GM23248 (cell line): Measurements from ENCODE around the gene CLEC14A. TPM values are rescaled to one million over a fixed set of nuclear protein-coding genes. Genes with fewer than 3 reads are reported as not detected.

Experiments
- DNase-seq: peaks from one replicate; pipeline ENCODE4 v3.0.0-alpha.2; 2015
- H2AFZ ChIP-seq: fragments of 200-600 bp; sonication (generic); 2 replicates; pipeline ENCODE4 v1.6.1; 2016; ENCODE audit warnings: antibody characterized with exemption
- H3F3A ChIP-seq: fragments of 200-600 bp; sonication (generic); 2 replicates; pipeline ENCODE4 v1.6.1; 2016; ENCODE audit warnings: mild to moderate bottlenecking, antibody characterized with exemption, mixed run types; ENCODE audit not compliant: insufficient read depth
- H3K27ac ChIP-seq: fragments of 200-600 bp; sonication (generic); 2 replicates; pipeline ENCODE4 v1.5.1; 2016; ENCODE audit warnings: mild to moderate bottlenecking
- H3K27me3 ChIP-seq: fragments of 200-600 bp; sonication (generic); replicated peaks from 2 replicates; pipeline ENCODE4 v1.6.1; 2016; ENCODE audit warnings: mild to moderate bottlenecking; ENCODE audit not compliant: insufficient read depth
- H3K36me3 ChIP-seq: fragments of 200-600 bp; sonication (generic); 2 replicates; pipeline ENCODE4 v1.6.1; 2016; ENCODE audit warnings: low read depth, mild to moderate bottlenecking
- H3K4me1 ChIP-seq: fragments of 200-600 bp; sonication (generic); 2 replicates; pipeline ENCODE4 v1.6.1; 2016; ENCODE audit warnings: mild to moderate bottlenecking; ENCODE audit not compliant: insufficient read depth
- H3K4me2 ChIP-seq: fragments of 200-600 bp; sonication (generic); one replicate; pipeline ENCODE4 v1.6.1; 2016; ENCODE audit warnings: mild to moderate bottlenecking; ENCODE audit not compliant: unreplicated experiment
- H3K4me3 ChIP-seq: fragments of 200-600 bp; sonication (generic); 2 replicates; pipeline ENCODE4 v1.5.1; 2016; ENCODE audit warnings: mild to moderate bottlenecking
- H3K79me2 ChIP-seq: fragments of 200-600 bp; sonication (generic); 2 replicates; pipeline ENCODE4 v1.6.1; 2016; ENCODE audit warnings: mild to moderate bottlenecking; ENCODE audit not compliant: insufficient read depth
- H3K9ac ChIP-seq: fragments of 200-600 bp; sonication (generic); 2 replicates; pipeline ENCODE4 v1.6.1; 2016; ENCODE audit warnings: mild to moderate bottlenecking
- H3K9me2 ChIP-seq: fragments of 200-600 bp; sonication (generic); 2 replicates; pipeline ENCODE4 v1.6.1; 2016; ENCODE audit warnings: mixed run types, mild to moderate bottlenecking, moderate library complexity; ENCODE audit not compliant: insufficient read depth
- H3K9me3 ChIP-seq: fragments of 200-600 bp; sonication (generic); one replicate; pipeline ENCODE4 v1.6.1; 2017; ENCODE audit warnings: low read depth
- H4K20me1 ChIP-seq: fragments of 200-600 bp; sonication (generic); 2 replicates; pipeline ENCODE4 v1.6.0; 2016; ENCODE audit not compliant: insufficient read depth
- EZH2 ChIP-seq: fragments of 200-600 bp; sonication (generic); IDR thresholded peaks from 2 replicates; pipeline ENCODE4 v1.6.1; 2018; ENCODE audit warnings: antibody characterized with exemption, mild to moderate bottlenecking; ENCODE audit not compliant: insufficient read depth, poor library complexity, severe bottlenecking
- EZH2phosphoT487 ChIP-seq: fragments of 200-600 bp; sonication (generic); IDR thresholded peaks from 2 replicates; pipeline ENCODE4 v1.6.1; 2018; ENCODE audit warnings: antibody characterized with exemption, moderate library complexity, mild to moderate bottlenecking, low read depth; ENCODE audit not compliant: insufficient read depth
- WGBS, 2 experiments: methylation state at CpG; one replicate each; pipeline ENCODE4 v1.1.6; 2015 to 2017; ENCODE audit warnings: low lambda C conversion rate in 2 of 2, low coverage in 1 of 2; ENCODE audit errors: missing lambda C conversion rate in 2 of 2; 5-methylcytosine and 5-hydroxymethylcytosine counted together
- in situ Hi-C: fragments of 300-500 bp; cut with MboI; formaldehyde crosslinking; loops from 2 replicates; pipeline ENCODE4 v1.15.0; 2020
- polyA plus RNA-seq: library from polyadenylated mRNA; unstranded; fragments of >200 nt; fragmentation: Nextera tagmentation; extraction: Ambion mirVana; gene quantifications from 2 replicates; pipeline ENCODE4 v1.2.1, GENCODE V29; 2016
- total RNA-seq: library from RNA; depleted of rRNA; stranded (reverse); fragments of >200 nt; shearing (Covaris generic); gene quantifications from 2 replicates; pipeline ENCODE4 v1.2.3, GENCODE V29; 2014

Gene CLEC14A
- total and polyA plus RNA-seq, 2 experiments from 2014 or later = 0.10 TPM; not detected in 1

- no peak overlapping the region for H3K27ac ChIP-seq
- H4K20me1 ChIP-seq = no peaks in the 10 kb centered on the region
- H3K4me3 ChIP-seq = no peak overlapping the region
- peak overlapping the region; percentile 7; the same call in 1 of the 2 replicates for H2AFZ ChIP-seq
- no peaks in the 10 kb centered on the region for H3K79me2 ChIP-seq
- H3K4me2 ChIP-seq = no peak overlapping the region
- DNase-seq = peak; percentile 7
- in situ Hi-C loops = no loop called here
- no peak overlapping the region for H3K9ac ChIP-seq
- no peaks in the 10 kb centered on the region for H3K4me1 ChIP-seq
- H3K27me3 ChIP-seq = no peaks in the 10 kb centered on the region
- no peaks in the 10 kb centered on the region for H3K9me3 ChIP-seq
- WGBS, 2 experiments = 33 to 45% methylated on average over 3 of the region's 3 CpGs
- no peak for TF ChIP-seq EZH2phosphoT487
- no peak for TF ChIP-seq EZH2
- no peaks in the 10 kb centered on the region for H3K9me2 ChIP-seq
- H3F3A ChIP-seq = no peaks in the 10 kb centered on the region
- no peaks in the 10 kb centered on the region for H3K36me3 ChIP-seq
Measured at GRCh38 chr14:38248321-38249028, 7.4 kb downstream of the CLEC14A start.

GRCh38 chr14:38243696-38244240 is 12.1 kb downstream of the CLEC14A start:
- in situ Hi-C loops = no loop called here
- H2AFZ ChIP-seq = no peak overlapping the region
- H3K9me2 ChIP-seq = no peaks in the 10 kb centered on the region
- no peak overlapping the region for H3K4me3 ChIP-seq
- no peaks in the 10 kb centered on the region for H3K27me3 ChIP-seq
- no peak for DNase-seq
- no peak overlapping the region for H3K4me2 ChIP-seq
- TF ChIP-seq EZH2 (no peak), EZH2phosphoT487 (no peak)
- H3K27ac ChIP-seq = no peak overlapping the region
- H3K4me1 ChIP-seq = peaks cover 4% of the 10 kb centered on the region
- no peaks in the 10 kb centered on the region; the same call in 1 of the 2 replicates for H3F3A ChIP-seq
- no peaks in the 10 kb centered on the region for H3K9me3 ChIP-seq
- no peaks in the 10 kb centered on the region for H3K36me3 ChIP-seq
- H3K9ac ChIP-seq = no peak overlapping the region
- no peaks in the 10 kb centered on the region for H4K20me1 ChIP-seq
- 67 to 76% methylated on average over 1 of the region's 1 CpG for WGBS, 2 experiments
- no peaks in the 10 kb centered on the region for H3K79me2 ChIP-seq

GRCh38 chr14:38238878-38239277 is 17.0 kb downstream of the CLEC14A start:
- H3K4me2 ChIP-seq = peak overlapping the region; percentile 1
- peaks cover 6% of the 10 kb centered on the region; the same call in 1 of the 2 replicates for H3F3A ChIP-seq
- H3K9me3 ChIP-seq = no peaks in the 10 kb centered on the region
- peaks cover 15% of the 10 kb centered on the region for H3K4me1 ChIP-seq
- no peaks in the 10 kb centered on the region for H3K9me2 ChIP-seq
- no peak overlapping the region for H2AFZ ChIP-seq
- peak overlapping the region; percentile 13; the same call in 1 of the 2 replicates for H3K27ac ChIP-seq
- H3K27me3 ChIP-seq = no peaks in the 10 kb centered on the region
- H3K79me2 ChIP-seq = no peaks in the 10 kb centered on the region
- H4K20me1 ChIP-seq = no peaks in the 10 kb centered on the region
- no peaks in the 10 kb centered on the region for H3K36me3 ChIP-seq
- in situ Hi-C loops = no loop called here
- H3K9ac ChIP-seq = no peak overlapping the region
- TF ChIP-seq EZH2 (no peak), EZH2phosphoT487 (no peak)
- no peak overlapping the region for H3K4me3 ChIP-seq
- peak; percentile 45 for DNase-seq

- Histone ChIP-seq H3K4me2 (peak overlapping the region; percentile 1), H3K9me2 (no peaks in the 10 kb centered on the region), H3K9me3 (no peaks in the 10 kb centered on the region), H2AFZ (no peak overlapping the region), H3K79me2 (no peaks in the 10 kb centered on the region), H3K4me1 (peaks cover 15% of the 10 kb centered on the region), H3K4me3 (no peak overlapping the region), H3K27me3 (no peaks in the 10 kb centered on the region), H3K9ac (no peak overlapping the region), H3K27ac (peak overlapping the region; percentile 13; the same call in 1 of the 2 replicates), H3F3A (peaks cover 6% of the 10 kb centered on the region; the same call in 1 of the 2 replicates), H4K20me1 (no peaks in the 10 kb centered on the region), H3K36me3 (no peaks in the 10 kb centered on the region)
- no peak for TF ChIP-seq EZH2
- TF ChIP-seq EZH2phosphoT487 = no peak
- peak; percentile 53 for DNase-seq
- in situ Hi-C loops = no loop called here
- WGBS, 2 experiments = 78 to 100% methylated on average over 1 of the region's 1 CpG
Measured at GRCh38 chr14:38238332-38238731, 17.6 kb downstream of the CLEC14A start.
